ENCODE data around the gene SNED1.

Gene SNED1

DNA sequence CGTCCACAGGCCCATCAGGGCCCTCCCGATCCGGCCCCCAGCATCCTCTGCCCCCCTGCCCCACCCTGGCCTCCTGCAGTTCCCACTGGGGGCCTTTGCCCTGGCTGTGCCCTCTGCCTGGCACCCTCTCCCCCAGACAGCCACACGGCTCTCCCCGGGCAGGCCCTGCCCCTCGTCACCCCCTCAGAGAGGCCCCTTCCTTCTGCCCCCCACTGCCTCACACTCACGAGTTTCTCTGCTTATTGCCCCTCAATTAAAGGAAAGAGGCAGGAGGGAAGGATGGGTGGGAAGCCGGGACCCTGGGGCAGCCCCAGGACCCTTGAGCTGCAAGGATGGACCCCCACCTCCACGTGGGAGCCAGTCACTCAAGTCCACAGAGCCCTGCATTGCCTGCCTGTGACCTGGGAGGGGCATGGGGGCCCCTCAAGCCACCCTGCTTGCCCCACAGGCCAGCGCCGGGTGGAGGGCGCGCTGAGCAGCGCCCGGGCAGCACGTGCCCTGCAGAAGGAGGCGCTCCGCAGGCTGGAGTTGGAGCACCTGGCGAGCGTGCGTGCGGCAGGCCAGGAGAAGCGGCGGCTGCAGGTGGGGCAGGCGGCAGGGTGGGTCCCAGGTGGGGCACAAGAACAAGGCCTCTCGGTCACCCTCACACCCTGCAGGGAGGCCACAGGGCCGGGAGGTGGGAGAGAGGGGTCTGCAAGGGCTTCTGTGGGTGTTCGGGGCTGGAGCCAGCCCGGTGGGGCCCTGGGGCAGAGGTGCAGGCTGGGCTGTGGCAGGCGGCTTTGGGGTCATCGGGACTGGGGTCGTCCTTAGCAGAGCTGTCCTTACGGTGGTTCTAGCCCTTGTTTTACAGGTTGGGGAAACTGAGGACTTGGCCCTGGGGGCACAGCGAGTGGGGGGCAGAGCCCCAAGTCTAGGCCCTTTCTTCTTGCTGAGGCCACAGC is 30.5 kb upstream of the SNED1 start:
- ChIA-PET POLR2A (no interaction called here), CTCF (no interaction called here)
- no peak for DNase-seq (ENCODE audit: extremely low spot score)
- TF ChIP-seq, protein P1, sequence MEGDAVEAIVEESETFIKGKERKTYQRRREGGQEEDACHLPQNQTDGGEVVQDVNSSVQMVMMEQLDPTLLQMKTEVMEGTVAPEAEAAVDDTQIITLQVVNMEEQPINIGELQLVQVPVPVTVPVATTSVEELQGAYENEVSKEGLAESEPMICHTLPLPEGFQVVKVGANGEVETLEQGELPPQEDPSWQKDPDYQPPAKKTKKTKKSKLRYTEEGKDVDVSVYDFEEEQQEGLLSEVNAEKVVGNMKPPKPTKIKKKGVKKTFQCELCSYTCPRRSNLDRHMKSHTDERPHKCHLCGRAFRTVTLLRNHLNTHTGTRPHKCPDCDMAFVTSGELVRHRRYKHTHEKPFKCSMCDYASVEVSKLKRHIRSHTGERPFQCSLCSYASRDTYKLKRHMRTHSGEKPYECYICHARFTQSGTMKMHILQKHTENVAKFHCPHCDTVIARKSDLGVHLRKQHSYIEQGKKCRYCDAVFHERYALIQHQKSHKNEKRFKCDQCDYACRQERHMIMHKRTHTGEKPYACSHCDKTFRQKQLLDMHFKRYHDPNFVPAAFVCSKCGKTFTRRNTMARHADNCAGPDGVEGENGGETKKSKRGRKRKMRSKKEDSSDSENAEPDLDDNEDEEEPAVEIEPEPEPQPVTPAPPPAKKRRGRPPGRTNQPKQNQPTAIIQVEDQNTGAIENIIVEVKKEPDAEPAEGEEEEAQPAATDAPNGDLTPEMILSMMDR (IDR thresholded peaks at IDR 0.05; ENCODE audit: control extremely low read depth, extremely low read depth, low read depth, missing control alignments): no peak

DNA sequence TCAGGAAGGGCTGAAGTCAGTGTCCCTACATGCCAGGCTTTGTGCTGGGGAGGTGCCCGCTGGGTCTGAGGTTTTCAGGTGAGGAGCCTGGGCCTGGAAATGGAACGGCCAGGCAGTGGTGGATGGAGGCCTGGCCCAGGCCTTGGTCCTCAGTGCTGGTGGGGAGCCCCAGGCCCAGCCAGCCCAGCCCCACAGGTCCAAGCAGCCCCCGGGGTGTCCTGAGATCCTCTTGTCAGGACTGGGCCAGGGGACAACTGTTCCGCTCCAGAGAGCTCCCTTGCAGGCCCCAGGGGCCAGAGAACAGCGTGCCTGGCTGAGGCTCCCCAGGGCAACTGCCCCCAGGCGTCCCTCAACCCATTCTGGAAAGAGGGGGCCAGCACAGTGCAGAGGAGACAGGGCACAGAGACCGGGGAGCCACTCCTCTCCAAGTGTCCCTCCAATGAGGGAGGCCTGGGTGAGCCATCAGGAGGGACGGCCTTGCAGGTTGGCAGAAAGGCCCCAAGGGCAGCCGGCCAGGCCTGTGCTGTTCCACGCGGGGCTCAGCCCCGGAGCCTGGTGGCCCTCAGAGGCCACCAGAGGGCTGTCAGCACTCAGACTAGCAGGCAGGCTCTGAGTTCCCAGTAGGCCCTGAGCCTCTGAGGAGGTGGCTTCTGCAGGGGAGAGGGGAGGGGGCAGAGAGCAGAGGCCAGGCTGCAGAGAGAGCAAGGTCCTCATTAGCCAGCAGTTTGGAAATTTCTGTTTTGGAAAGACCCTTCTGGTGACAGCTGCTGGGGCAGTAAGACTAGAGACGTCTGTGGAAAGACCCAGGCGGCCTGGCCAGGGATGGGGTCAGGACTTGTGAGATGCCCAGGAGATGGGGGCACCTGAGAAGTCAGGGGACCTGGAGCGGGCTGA is 29.4 kb upstream of the SNED1 start:
- POLR2A ChIA-PET: no interaction called here
- TF ChIP-seq, protein P1 (IDR thresholded peaks at IDR 0.05; ENCODE audit: control extremely low read depth, extremely low read depth, low read depth, missing control alignments): no peak
- CTCF ChIA-PET: no interaction called here
- no peak for DNase-seq (ENCODE audit: extremely low spot score)

DNA sequence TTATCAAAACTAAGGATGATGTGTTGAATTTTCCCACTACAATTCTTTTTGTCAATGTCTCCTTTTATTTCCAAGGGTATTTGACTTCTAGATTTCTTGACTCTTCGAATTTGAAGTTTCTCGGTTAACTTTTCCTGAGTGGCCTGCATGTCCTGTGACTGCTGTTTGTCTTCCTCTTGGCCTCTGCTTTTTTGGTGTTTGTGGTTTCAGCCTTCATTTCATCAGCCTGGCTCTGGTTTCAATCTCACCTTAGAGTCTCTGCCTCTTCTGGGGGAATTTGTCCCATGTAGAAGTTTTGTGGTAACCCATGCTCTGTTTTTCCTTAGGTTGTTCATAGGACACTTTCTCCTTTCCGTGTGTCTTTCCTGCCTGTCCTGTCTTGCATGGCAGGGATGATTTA is 28.3 kb upstream of the SNED1 start:
- POLR2A ChIA-PET: no interaction called here

DNA sequence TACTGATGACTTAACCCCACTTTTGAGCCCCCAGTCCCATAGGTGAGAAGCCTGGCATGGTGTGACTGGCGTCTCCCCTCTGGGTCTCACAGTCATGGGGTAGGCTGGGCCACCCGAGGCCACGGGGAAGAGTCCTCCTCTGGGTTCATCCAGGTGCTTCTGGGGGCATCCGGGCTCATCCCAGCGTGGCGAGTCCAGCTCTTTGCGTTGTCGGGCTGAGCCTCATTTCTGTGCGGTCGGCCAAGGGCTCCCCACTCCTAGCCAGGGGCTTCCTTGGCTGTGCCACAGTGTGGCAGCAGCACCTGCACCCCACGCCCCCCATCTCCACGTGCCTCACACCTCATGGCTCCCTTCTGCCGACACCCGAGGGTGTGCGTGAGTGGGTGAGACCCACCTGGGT is 27.6 kb upstream of the SNED1 start:
- CTCF ChIA-PET: no interaction called here
- POLR2A ChIA-PET: no interaction called here
- TF ChIP-seq, protein P1 (IDR thresholded peaks at IDR 0.05; ENCODE audit: control extremely low read depth, extremely low read depth, low read depth, missing control alignments): no peak
- DNase-seq (ENCODE audit: extremely low spot score): no peak

More for the DNA sequence above, 28.3 kb upstream of the SNED1 start:
- CTCF ChIA-PET: no interaction called here
- TF ChIP-seq, protein P1 (IDR thresholded peaks at IDR 0.05; ENCODE audit: control extremely low read depth, extremely low read depth, low read depth, missing control alignments): no peak
- no peak for DNase-seq (ENCODE audit: extremely low spot score)

DNA sequence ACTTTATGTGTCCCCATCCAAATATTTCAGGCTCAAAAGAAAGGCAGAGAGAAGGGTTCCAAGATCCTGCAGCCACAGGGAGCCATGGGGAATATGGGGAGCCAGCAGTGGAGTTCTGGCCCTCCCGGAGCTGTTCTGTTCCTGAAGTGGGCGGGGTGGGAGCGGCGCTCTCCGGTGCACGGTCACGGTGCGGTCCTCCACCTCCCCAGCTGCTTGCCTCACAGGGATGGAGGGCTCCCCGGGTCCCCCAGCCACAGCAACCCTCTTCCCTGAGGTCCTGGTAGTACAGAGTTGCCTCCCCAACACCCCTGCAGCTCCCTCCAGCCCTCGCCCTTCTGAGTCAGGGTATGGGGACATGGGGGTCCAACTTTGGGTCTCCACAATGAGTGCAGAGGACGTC is 26.2 kb upstream of the SNED1 start:
- DNase-seq (ENCODE audit: extremely low spot score): no peak
- TF ChIP-seq, protein P1 (IDR thresholded peaks at IDR 0.05; ENCODE audit: control extremely low read depth, extremely low read depth, low read depth, missing control alignments): no peak
- ChIA-PET CTCF (interaction anchor here (1.7 kb wide), 1 partner anchor 11 kb away, joined by 5 read pairs; no protein-coding TSS in a partner anchor), POLR2A (no interaction called here)
